T-helper 22 cell (primary cell): ENCODE data around the gene AGAP1.

ENCODE experiments used
- DNase-seq: peaks from one replicate; pipeline ENCODE4 v3.0.0-alpha.2; 2020; ENCODE audit warnings: low read depth

Gene AGAP1

GRCh38 chr2:235550378-235550760 is 56.5 kb downstream of the AGAP1 start:
- no peak for DNase-seq

- no peak for DNase-seq
Observed at GRCh38 chr2:235550946-235551345, 57.1 kb downstream of the AGAP1 start.

GRCh38 chr2:235551965-235552364 is 58.1 kb downstream of the AGAP1 start:
- no peak for DNase-seq

GRCh38 chr2:235552671-235553070 is 58.8 kb downstream of the AGAP1 start:
- no peak for DNase-seq

GRCh38 chr2:235553291-235553690 is 59.4 kb downstream of the AGAP1 start:
- DNase-seq: no peak

- no peak for DNase-seq
Observed at GRCh38 chr2:235553696-235554100, 59.9 kb downstream of the AGAP1 start.

GRCh38 chr2:235554385-235554784 is 60.5 kb downstream of the AGAP1 start:
- DNase-seq: no peak

GRCh38 chr2:235554936-235555335 is 61.1 kb downstream of the AGAP1 start:
- DNase-seq: no peak

GRCh38 chr2:235555371-235555770 is 61.5 kb downstream of the AGAP1 start:
- DNase-seq: no peak

- no peak for DNase-seq
Observed at GRCh38 chr2:235556086-235556485, 62.2 kb downstream of the AGAP1 start.

- no peak for DNase-seq
Observed at GRCh38 chr2:235556901-235557300, 63.1 kb downstream of the AGAP1 start.

GRCh38 chr2:235557903-235558302 is 64.1 kb downstream of the AGAP1 start:
- no peak for DNase-seq

GRCh38 chr2:235558572-235558971 is 64.7 kb downstream of the AGAP1 start:
- no peak for DNase-seq

GRCh38 chr2:235560345-235560744 is 66.5 kb downstream of the AGAP1 start:
- DNase-seq: no peak

GRCh38 chr2:235561450-235561849 is 67.6 kb downstream of the AGAP1 start:
- DNase-seq: no peak

- no peak for DNase-seq
Observed at GRCh38 chr2:235562065-235562747, 68.4 kb downstream of the AGAP1 start.

GRCh38 chr2:235563056-235563910 is 69.4 kb downstream of the AGAP1 start:
- DNase-seq: no peak

- no peak for DNase-seq
Observed at GRCh38 chr2:235564066-235564465, 70.2 kb downstream of the AGAP1 start.

GRCh38 chr2:235564884-235565530 is 71.2 kb downstream of the AGAP1 start:
- no peak for DNase-seq

- DNase-seq: no peak
Observed at GRCh38 chr2:235566415-235566814, 72.6 kb downstream of the AGAP1 start.

GRCh38 chr2:235566931-235567495 is 73.2 kb downstream of the AGAP1 start:
- DNase-seq: no peak

- DNase-seq: no peak
Observed at GRCh38 chr2:235567842-235568241, 74.0 kb downstream of the AGAP1 start.

- DNase-seq: no peak
Observed at GRCh38 chr2:235568431-235568830, 74.6 kb downstream of the AGAP1 start.
